ENCODE data around the gene HHATL.
A peak's percentile ranks its signal among the peaks of the same experiment; 100 is the strongest.

HHATL gene

DNA sequence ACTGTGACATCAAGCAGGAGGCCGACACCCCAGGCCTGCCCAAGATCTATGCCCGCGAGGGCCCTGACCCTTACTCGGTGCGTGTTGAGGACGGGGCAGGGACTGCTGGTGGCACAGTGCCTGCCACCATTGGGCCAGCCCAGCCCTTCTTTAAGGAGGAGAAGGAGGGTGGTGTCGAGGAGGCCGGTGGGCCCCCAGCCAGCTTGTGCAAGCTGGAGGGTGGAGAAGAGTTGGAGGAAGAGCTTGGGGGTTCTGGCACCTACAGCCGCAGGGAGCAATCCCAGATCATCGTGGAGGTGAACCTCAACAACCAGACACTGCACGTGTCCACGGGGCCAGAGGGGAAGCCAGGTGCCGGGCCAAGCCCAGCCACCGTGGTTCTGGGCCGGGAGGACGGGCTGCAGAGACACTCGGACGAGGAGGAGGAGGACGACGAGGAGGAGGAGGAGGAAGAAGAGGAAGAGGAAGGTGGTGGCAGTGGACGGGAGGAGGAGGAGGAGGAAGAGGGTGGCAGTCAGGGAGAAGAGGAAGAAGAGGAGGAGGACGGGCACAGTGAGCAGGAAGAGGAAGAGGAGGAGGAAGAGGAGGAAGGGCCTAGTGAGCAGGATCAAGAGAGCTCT, 43.7 kb downstream of the HHATL start:
- FAIRE-seq, result no peak
- no peak for DNase-seq (ENCODE audit: insufficient read length, low spot score)
- TF ChIP-seq TAF1 (IDR thresholded peaks at IDR 0.05; ENCODE audit: low read depth, low read length) (no peak), POLR2AphosphoS5 (IDR thresholded peaks at IDR 0.05; ENCODE audit: low read depth, low read length) (no peak), POU2F2 (IDR thresholded peaks at IDR 0.05; ENCODE audit: low read depth, low read length) (no peak), POLR2A (IDR thresholded peaks at IDR 0.05; ENCODE audit: low read depth, low read length) (no peak), PAX5 (IDR thresholded peaks at IDR 0.05; ENCODE audit: insufficient read depth, low read length, severe bottlenecking) (no peak), SPI1 (IDR thresholded peaks at IDR 0.05; ENCODE audit: low read depth, low read length) (no peak)

DNA sequence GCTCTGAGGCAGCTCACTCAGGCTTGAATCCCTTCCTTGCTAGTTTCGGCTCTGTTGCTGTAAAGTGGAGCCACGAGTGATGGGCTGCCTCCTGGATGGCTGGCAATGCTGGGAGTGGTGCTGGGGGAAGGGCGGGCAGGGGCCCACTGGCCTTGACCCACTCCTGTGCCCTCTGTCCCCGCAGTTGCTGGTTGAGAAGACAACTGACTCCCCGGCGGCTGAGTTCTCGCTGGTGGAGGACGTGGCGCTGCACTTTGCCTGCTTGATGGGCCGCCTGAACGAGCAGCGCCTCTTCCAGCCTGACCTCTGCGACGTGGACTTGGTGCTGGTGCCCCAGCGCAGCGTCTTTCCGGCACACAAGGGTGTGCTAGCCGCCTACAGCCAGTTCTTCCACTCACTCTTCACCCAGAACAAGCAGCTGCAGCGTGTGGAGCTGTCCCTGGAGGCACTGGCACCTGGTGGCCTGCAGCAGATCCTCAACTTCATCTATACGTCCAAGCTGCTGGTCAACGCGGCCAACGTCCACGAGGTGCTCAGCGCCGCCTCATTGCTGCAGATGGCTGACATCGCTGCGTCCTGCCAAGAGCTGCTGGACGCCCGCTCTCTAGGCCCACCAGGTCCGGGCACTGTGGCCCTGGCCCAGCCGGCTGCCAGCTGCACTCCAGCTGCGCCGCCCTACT, 44.4 kb downstream of the HHATL start:
- TF ChIP-seq POU2F2 (IDR thresholded peaks at IDR 0.05; ENCODE audit: low read depth, low read length) (no peak), POLR2A (IDR thresholded peaks at IDR 0.05; ENCODE audit: low read depth, low read length) (no peak), POLR2AphosphoS5 (IDR thresholded peaks at IDR 0.05; ENCODE audit: low read depth, low read length) (no peak), PAX5 (IDR thresholded peaks at IDR 0.05; ENCODE audit: insufficient read depth, low read length, severe bottlenecking) (no peak), TAF1 (IDR thresholded peaks at IDR 0.05; ENCODE audit: low read depth, low read length) (no peak), SPI1 (IDR thresholded peaks at IDR 0.05; ENCODE audit: low read depth, low read length) (no peak)
- FAIRE-seq (no peak), DNase-seq (ENCODE audit: insufficient read length, low spot score) (no peak)

DNA sequence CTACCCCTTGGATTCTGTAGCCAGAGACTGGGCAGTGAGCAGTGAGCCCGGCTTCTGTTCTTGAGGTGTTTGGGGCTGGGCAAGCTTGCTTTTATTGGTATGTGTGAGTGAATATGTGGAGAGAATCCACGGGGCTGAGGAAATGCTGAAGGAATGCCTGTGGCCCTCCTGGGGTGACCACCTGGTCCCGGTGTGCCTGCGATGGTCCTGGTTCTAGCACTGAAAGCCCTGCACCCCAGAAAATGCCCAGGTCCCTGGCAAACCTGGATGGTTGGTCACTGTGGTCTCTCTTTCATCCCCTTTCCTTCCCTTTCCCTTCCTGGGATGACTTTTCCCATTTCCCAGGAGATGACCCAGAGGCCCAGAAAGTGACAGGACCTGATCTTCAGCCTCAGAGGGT, 44.9 kb downstream of the HHATL start:
- TF ChIP-seq POLR2AphosphoS5 (IDR thresholded peaks at IDR 0.05; ENCODE audit: low read depth, low read length) (no peak), TAF1 (IDR thresholded peaks at IDR 0.05; ENCODE audit: low read depth, low read length) (no peak), POU2F2 (IDR thresholded peaks at IDR 0.05; ENCODE audit: low read depth, low read length) (no peak)

DNA sequence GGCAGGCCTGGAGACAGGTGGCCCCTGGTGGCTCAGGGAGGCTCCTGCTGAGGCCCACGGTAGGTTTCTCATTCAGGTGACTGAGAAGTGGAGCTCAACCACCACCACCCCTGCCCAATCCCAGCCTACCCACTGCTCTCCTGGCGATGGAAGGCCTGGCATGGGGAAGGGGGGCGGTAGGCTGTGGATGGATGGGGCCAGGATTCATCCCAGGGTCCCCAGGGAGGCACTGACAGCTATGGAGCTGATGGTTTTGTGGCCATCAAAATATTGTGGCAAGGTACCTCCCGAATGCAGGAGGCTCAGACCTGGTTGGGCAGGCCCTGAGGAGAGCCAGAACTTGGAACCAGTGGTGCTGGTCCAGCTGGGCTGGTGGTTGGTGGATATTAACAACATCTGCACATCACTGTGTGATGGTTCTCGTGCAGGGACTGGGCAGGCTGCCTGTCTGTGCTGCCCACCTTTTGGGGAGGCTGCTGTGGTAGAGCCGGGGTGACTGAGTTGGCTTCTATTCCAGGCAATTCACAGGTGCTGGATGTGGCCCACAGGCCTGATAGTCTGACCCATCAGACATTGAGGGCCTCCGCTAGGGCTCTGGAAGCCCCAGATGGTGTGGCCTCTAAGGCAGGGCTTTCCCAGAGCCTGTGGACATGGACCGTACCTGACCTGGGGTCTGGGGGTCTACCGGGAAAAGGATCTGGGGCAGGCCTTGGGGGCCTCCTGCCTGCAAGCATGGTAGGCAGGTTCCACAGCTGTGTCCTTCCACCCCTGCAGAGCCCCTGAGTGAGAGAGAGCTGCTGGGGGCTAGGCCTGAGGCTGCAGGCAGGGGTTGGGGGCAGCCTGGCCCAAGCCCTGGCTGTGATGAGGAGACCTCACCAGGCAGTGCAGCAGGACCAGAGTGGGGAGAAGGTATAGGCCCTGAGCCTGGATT, 45.7 kb downstream of the HHATL start:
- TF ChIP-seq POU2F2 (IDR thresholded peaks at IDR 0.05; ENCODE audit: low read depth, low read length) (no peak), POLR2AphosphoS5 (IDR thresholded peaks at IDR 0.05; ENCODE audit: low read depth, low read length) (no peak), SPI1 (IDR thresholded peaks at IDR 0.05; ENCODE audit: low read depth, low read length) (no peak), TAF1 (IDR thresholded peaks at IDR 0.05; ENCODE audit: low read depth, low read length) (no peak), PAX5 (IDR thresholded peaks at IDR 0.05; ENCODE audit: insufficient read depth, low read length, severe bottlenecking) (no peak), POLR2A (IDR thresholded peaks at IDR 0.05; ENCODE audit: low read depth, low read length) (no peak)
- FAIRE-seq (no peak), DNase-seq (ENCODE audit: insufficient read length, low spot score) (no peak)

More for the DNA sequence above, 44.9 kb downstream of the HHATL start:
- DNase-seq (ENCODE audit: insufficient read length, low spot score), result no peak
- FAIRE-seq, result no peak

DNA sequence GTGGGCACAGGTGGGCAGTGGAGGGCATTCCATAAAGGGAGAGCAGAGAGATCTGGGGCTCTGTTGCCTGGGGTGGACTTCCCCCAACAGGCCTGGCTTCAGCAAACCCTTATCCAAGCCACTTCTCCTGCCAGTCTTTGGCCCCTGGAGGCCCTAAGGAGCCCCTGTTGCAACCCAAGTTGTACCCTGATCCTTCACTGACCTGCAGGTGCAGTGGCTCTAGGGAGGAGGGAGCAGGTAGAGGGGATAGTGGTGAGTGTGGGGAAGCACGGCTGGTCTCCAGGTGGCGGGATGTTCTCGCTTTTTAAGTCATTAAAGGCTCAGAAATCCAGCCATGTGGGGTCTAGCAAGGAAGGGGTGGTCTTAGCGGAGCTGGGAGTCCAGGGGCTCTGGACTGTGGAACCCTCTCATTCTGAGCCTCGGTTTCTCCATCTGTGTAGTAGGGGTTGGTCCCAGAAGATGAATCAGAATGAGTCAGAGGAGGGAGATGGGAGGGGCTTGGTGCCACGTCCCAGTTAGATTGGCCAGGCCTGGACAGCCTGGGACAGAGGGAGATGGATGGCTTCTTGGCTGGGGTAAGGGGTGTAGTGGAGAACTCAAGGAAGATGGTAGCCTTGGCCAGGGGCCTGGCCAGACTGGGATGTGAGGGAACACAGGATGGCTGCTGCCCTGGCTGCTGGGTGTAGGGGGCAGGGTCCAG, 46.5 kb downstream of the HHATL start:
- FAIRE-seq (no peak), DNase-seq (ENCODE audit: insufficient read length, low spot score) (no peak)
- no peak for TF ChIP-seq POU2F2 (IDR thresholded peaks at IDR 0.05; ENCODE audit: low read depth, low read length)
- no peak for TF ChIP-seq TAF1 (IDR thresholded peaks at IDR 0.05; ENCODE audit: low read depth, low read length)
- no peak for TF ChIP-seq POLR2AphosphoS5 (IDR thresholded peaks at IDR 0.05; ENCODE audit: low read depth, low read length)
- TF ChIP-seq POLR2A (IDR thresholded peaks at IDR 0.05; ENCODE audit: low read depth, low read length), result no peak
- TF ChIP-seq SPI1 (IDR thresholded peaks at IDR 0.05; ENCODE audit: low read depth, low read length), result no peak
- no peak for TF ChIP-seq PAX5 (IDR thresholded peaks at IDR 0.05; ENCODE audit: insufficient read depth, low read length, severe bottlenecking)

DNA sequence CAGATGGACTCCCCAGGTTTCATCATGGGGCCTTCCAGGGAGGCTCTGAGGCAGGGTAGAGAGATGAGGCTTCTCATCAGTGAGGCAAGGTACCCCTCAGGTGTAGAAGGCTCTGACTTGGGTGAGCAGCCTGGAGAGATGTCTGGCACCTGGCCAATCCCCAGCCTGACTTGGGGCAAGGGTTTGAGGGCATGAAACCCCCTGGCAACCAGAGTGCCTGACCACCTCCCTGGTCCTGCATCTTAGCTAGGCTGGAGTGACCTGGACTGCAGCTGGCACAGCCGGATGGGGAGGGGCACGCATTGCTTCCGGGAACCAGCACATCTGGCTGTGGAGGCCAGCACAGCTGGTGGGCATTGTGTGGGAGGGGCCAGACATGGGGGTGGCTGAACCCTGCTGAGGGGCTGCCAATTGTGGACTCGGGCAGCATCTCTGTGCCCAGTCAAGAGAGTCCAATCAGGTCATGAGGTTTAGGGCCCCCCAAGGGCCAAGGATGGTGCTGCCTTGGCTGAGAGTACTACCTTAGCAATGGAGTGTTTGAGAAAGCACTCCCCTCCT, 47.2 kb downstream of the HHATL start:
- FAIRE-seq (no peak), DNase-seq (ENCODE audit: insufficient read length, low spot score) (no peak)
- TF ChIP-seq POLR2A (IDR thresholded peaks at IDR 0.05; ENCODE audit: low read depth, low read length), result no peak
- no peak for TF ChIP-seq POLR2AphosphoS5 (IDR thresholded peaks at IDR 0.05; ENCODE audit: low read depth, low read length)
- no peak for TF ChIP-seq POU2F2 (IDR thresholded peaks at IDR 0.05; ENCODE audit: low read depth, low read length)
- TF ChIP-seq TAF1 (IDR thresholded peaks at IDR 0.05; ENCODE audit: low read depth, low read length), result no peak
- TF ChIP-seq SPI1 (IDR thresholded peaks at IDR 0.05; ENCODE audit: low read depth, low read length), result no peak
- TF ChIP-seq PAX5 (IDR thresholded peaks at IDR 0.05; ENCODE audit: insufficient read depth, low read length, severe bottlenecking), result no peak

DNA sequence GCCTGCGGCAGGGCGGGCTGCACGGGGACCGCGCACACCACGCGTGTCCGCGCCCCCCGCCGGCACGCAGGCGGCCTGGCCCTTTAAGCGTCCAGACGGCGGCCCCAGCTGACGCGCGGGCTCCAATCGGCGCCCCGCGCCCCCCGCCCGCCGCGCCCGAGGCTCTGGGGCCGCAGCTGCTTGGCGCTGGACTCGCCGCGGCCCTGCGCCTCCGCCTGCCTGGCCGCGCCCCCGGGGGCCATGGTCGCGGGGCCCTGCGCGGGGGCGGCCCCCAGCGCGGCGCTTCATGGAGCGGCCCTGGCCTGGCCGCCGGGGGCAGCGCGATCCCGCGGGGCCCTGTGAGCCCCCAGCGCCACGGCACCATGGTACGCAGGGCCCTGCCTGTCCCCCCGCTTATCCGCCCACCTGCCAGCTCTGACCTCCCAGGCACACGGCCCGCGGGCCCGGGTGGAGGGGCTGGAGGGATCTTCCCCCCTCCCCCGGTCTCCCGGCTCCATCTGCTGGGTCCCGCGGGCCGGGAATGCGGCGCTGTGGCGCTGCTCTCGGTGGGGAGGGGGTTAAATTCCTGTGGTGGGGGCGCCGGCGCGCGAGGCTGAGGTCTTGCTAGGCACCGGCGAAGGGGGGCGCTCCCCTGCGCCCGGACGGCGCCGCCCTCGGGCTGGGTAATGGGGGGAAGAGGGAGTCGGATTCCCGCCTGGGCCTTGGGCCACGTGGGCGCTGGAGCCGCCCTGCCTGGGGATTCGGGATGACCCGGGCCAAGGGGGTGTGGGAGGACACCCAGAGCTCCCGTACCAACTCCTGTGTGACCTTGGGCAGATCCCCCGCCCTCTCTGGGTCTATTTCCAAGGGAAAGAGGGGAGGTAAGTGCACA, 48.0 kb downstream of the HHATL start:
- DNase-seq (ENCODE audit: insufficient read length, low spot score) (peak; percentile 48), FAIRE-seq (no peak)
- TF ChIP-seq POLR2AphosphoS5 (IDR thresholded peaks at IDR 0.05; ENCODE audit: low read depth, low read length) (no peak), POU2F2 (IDR thresholded peaks at IDR 0.05; ENCODE audit: low read depth, low read length) (no peak), POLR2A (IDR thresholded peaks at IDR 0.05; ENCODE audit: low read depth, low read length) (no peak), PAX5 (IDR thresholded peaks at IDR 0.05; ENCODE audit: insufficient read depth, low read length, severe bottlenecking) (no peak), TAF1 (IDR thresholded peaks at IDR 0.05; ENCODE audit: low read depth, low read length) (no peak), SPI1 (IDR thresholded peaks at IDR 0.05; ENCODE audit: low read depth, low read length) (no peak)
